H1 (cell line): ENCODE measurements around the gene STXBP5. TPM values are rescaled to one million over a fixed set of nuclear protein-coding genes. Genes with fewer than 3 reads are reported as not detected.

Source experiments
- CTCF ChIA-PET: fragments of 300-600 bp; sonication (Branson Sonifier 250); formaldehyde crosslinking; loops from one replicate; lab custom pipeline; 2021; ENCODE audit not compliant: partially characterized antibody; lab: Charles Lee
- POLR2A ChIA-PET: fragments of 300-600 bp; sonication (Branson Sonifier 250); formaldehyde crosslinking; loops from one replicate; lab custom pipeline; 2021; ENCODE audit warnings: inconsistent platforms; ENCODE audit not compliant: partially characterized antibody; lab: Charles Lee
- DNase-seq, 2 experiments: peaks; one replicate each; pipeline versions ENCODE4 v3.0.0 to v3.0.0-alpha.2; 2010 to 2022; ENCODE audit warnings: low spot score in 2 of 2, low read depth in 1 of 2, mixed read lengths in 1 of 2
- FAIRE-seq: peaks from 2 replicates; lab custom pipeline; 2011; peaks lifted over from hg19 to GRCh38; lab: Jason Lieb, UNC
- H2AFZ ChIP-seq: 2 replicates; pipeline ENCODE4 v1.8.1; 2012; ENCODE audit warnings: low read length, inconsistent platforms
- H2AK5ac ChIP-seq: 2 replicates; pipeline ENCODE4 v1.6.1; 2013; ENCODE audit warnings: low read depth, low read length
- H2BK120ac ChIP-seq: replicated peaks from 2 replicates; pipeline ENCODE3; 2013; ENCODE audit warnings: low read depth, low read length, inconsistent platforms
- H2BK12ac ChIP-seq: 2 replicates; pipeline ENCODE4 v1.6.1; 2013; ENCODE audit warnings: low read depth, low read length
- H2BK15ac ChIP-seq: 2 replicates; pipeline ENCODE4 v1.6.1; 2013; ENCODE audit warnings: low read length
- H2BK20ac ChIP-seq: 2 replicates; pipeline ENCODE4 v1.6.1; 2013; ENCODE audit warnings: low read length
- H2BK5ac ChIP-seq: 2 replicates; pipeline ENCODE4 v1.6.1; 2013; ENCODE audit warnings: low read depth, low read length
- H3K14ac ChIP-seq: 2 replicates; pipeline ENCODE4 v1.6.1; 2013; ENCODE audit warnings: inconsistent platforms; ENCODE audit not compliant: insufficient read length
- H3K18ac ChIP-seq: 2 replicates; pipeline ENCODE4 v1.6.1; 2013; ENCODE audit warnings: low read length; ENCODE audit errors: extremely low read depth
- H3K23ac ChIP-seq: 2 replicates; pipeline ENCODE4 v1.6.1; 2013; ENCODE audit warnings: inconsistent platforms; ENCODE audit not compliant: insufficient read length
- H3K23me2 ChIP-seq: 2 replicates; pipeline ENCODE4 v1.6.1; 2013; ENCODE audit warnings: low read depth, low read length
- H3K27ac ChIP-seq: 2 replicates; pipeline ENCODE4 v1.6.1; 2011; ENCODE audit warnings: low read depth, low read length, inconsistent platforms
- H3K27me3 ChIP-seq, 4 experiments: replicated peaks in 1 of 4; 1 replicate in 1 of 4; 2 replicates in 3 of 4; pipeline versions ENCODE4 v1.6.1 to v1.8.1; 2011 to 2013; ENCODE audit warnings: low read length in 3 of 4, mild to moderate bottlenecking in 3 of 4, inconsistent platforms in 2 of 4, mixed read lengths in 2 of 4, moderate library complexity in 1 of 4; ENCODE audit not compliant: control insufficient read depth in 3 of 4, insufficient read depth in 3 of 4; ENCODE audit errors: extremely low read depth in 1 of 4
- H3K36me3 ChIP-seq, 4 experiments: 2 replicates each; pipeline versions ENCODE4 v1.6.1 to v1.8.1; 2011 to 2013; ENCODE audit warnings: mild to moderate bottlenecking in 4 of 4, low read length in 3 of 4, moderate library complexity in 2 of 4, control low read depth in 1 of 4, inconsistent platforms in 1 of 4; ENCODE audit not compliant: insufficient read depth in 4 of 4, control insufficient read depth in 2 of 4
- H3K4ac ChIP-seq: replicated peaks from 2 replicates; pipeline ENCODE3; 2013; ENCODE audit warnings: low read length, low read depth, mixed read lengths, inconsistent platforms; ENCODE audit not compliant: insufficient read length
- H3K4me1 ChIP-seq, 4 experiments: replicated peaks in 1 of 4; 1 replicate in 1 of 4; 2 replicates in 3 of 4; pipeline versions ENCODE4 v1.6.1 to v1.8.1; 2011 to 2013; ENCODE audit warnings: low read length in 3 of 4, inconsistent platforms in 2 of 4, mixed read lengths in 1 of 4; ENCODE audit not compliant: insufficient read depth in 4 of 4, control insufficient read depth in 3 of 4
- H3K4me2 ChIP-seq, 2 experiments: 2 replicates each; pipeline versions ENCODE4 v1.6.1 to v1.8.1; 2011 to 2013; ENCODE audit warnings: low read depth in 2 of 2, low read length in 2 of 2, control low read depth in 1 of 2, inconsistent platforms in 1 of 2, mild to moderate bottlenecking in 1 of 2; ENCODE audit not compliant: insufficient read depth in 1 of 2
- H3K4me3 ChIP-seq, 4 experiments: fragments of 200-600, 300-600 bp in 1 of 4; sonication (generic), shearing (Covaris generic), sonication (Bioruptor Twin) in 1 of 4; 2 replicates each; pipeline versions ENCODE4 v1.5.1 to v1.8.1; 2011 to 2016; ENCODE audit warnings: low read length in 4 of 4, low read depth in 3 of 4, control low read depth in 2 of 4, inconsistent platforms in 2 of 4, mild to moderate bottlenecking in 2 of 4, mixed read lengths in 1 of 4, moderate library complexity in 1 of 4; ENCODE audit not compliant: insufficient read depth in 2 of 4; ENCODE audit errors: extremely low read depth in 1 of 4
- H3K56ac ChIP-seq: replicated peaks from 2 replicates; pipeline ENCODE3; 2013; ENCODE audit warnings: low read depth, mild to moderate bottlenecking, mixed read lengths, low read length, inconsistent platforms; ENCODE audit not compliant: insufficient read length
- H3K79me1 ChIP-seq: 2 replicates; pipeline ENCODE4 v1.6.1; 2013; ENCODE audit warnings: low read depth, low read length, control low read depth
- H3K79me2 ChIP-seq, 2 experiments: 2 replicates each; pipeline versions ENCODE4 v1.6.1 to v1.8.1; 2012 to 2013; ENCODE audit warnings: low read length in 2 of 2, mild to moderate bottlenecking in 2 of 2, inconsistent platforms in 1 of 2; ENCODE audit not compliant: insufficient read depth in 2 of 2, control insufficient read depth in 1 of 2
- H3K9ac ChIP-seq, 4 experiments: replicated peaks in 1 of 4; 1 replicate in 1 of 4; 2 replicates in 3 of 4; pipeline versions ENCODE4 v1.6.1 to v1.8.1; 2011 to 2013; ENCODE audit warnings: low read depth in 3 of 4, low read length in 3 of 4, control low read depth in 2 of 4, mild to moderate bottlenecking in 2 of 4, moderate library complexity in 2 of 4, inconsistent platforms in 1 of 4; ENCODE audit errors: extremely low read depth in 1 of 4
- H3K9me3 ChIP-seq, 2 experiments: 2 replicates each; pipeline versions ENCODE4 v1.6.1 to v1.8.1; 2012 to 2013; ENCODE audit warnings: mild to moderate bottlenecking in 2 of 2, moderate library complexity in 2 of 2, control low read depth in 1 of 2, inconsistent platforms in 1 of 2, low read depth in 1 of 2, low read length in 1 of 2, mixed read lengths in 1 of 2; ENCODE audit not compliant: insufficient read depth in 2 of 2
- H4K20me1 ChIP-seq, 2 experiments: replicated peaks in 1 of 2; 2 replicates each; pipeline versions ENCODE3 to v1.8.1; 2011 to 2013; ENCODE audit warnings: inconsistent platforms in 2 of 2, low read length in 2 of 2, mild to moderate bottlenecking in 1 of 2; ENCODE audit not compliant: insufficient read depth in 2 of 2, control insufficient read depth in 1 of 2
- H4K5ac ChIP-seq: 2 replicates; pipeline ENCODE4 v1.6.1; 2013; ENCODE audit warnings: low read length, low read depth, mixed read lengths, inconsistent platforms; ENCODE audit not compliant: insufficient read length
- H4K8ac ChIP-seq: 2 replicates; pipeline ENCODE4 v1.8.0; 2013; ENCODE audit warnings: mild to moderate bottlenecking, moderate library complexity, low read length, inconsistent platforms; ENCODE audit not compliant: insufficient read depth; ENCODE audit errors: extremely low read depth
- H4K91ac ChIP-seq: replicated peaks from 2 replicates; pipeline ENCODE3; 2013; ENCODE audit warnings: low read length, mixed read lengths, inconsistent platforms; ENCODE audit not compliant: insufficient read length
- BCL11A ChIP-seq, 2 experiments: IDR thresholded peaks; one replicate each; pipeline ENCODE4 v1.6.1; 2011; ENCODE audit warnings: low read depth in 2 of 2, low read length in 2 of 2, mild to moderate bottlenecking in 2 of 2
- CBX8 ChIP-seq: fragments of 300-800, 300-1000 bp; sonication (generic); IDR thresholded peaks from 2 replicates; pipeline ENCODE4 v1.7.1; 2016; ENCODE audit warnings: low read depth, low read length, borderline replicate concordance
- PHF8 ChIP-seq: fragments of 200-600 bp; sonication (generic); conservative IDR thresholded peaks from 2 replicates; pipeline ENCODE4 v1.7.1; 2012; ENCODE audit warnings: low read depth, mild to moderate bottlenecking, inconsistent platforms, low read length, moderate library complexity
- RXRA ChIP-seq: IDR thresholded peaks from 2 replicates; pipeline ENCODE4 v1.6.1; 2011; ENCODE audit warnings: low read depth, mild to moderate bottlenecking, low read length, moderate library complexity; ENCODE audit not compliant: insufficient read depth
- SIRT6 ChIP-seq: IDR thresholded peaks from one replicate; pipeline ENCODE4 v1.7.1; 2012; ENCODE audit warnings: low read length, inconsistent platforms
- SIX5 ChIP-seq: IDR thresholded peaks from 2 replicates; pipeline ENCODE4 v1.6.1; 2011; ENCODE audit warnings: mild to moderate bottlenecking, low read depth, low read length
- SP1 ChIP-seq: IDR thresholded peaks from 2 replicates; pipeline ENCODE4 v1.6.1; 2011; ENCODE audit warnings: low read depth, low read length
- SP2 ChIP-seq: IDR thresholded peaks from 2 replicates; pipeline ENCODE4 v1.6.1; 2012; ENCODE audit warnings: mild to moderate bottlenecking, low read length, inconsistent platforms
- YY1 ChIP-seq: IDR thresholded peaks from 2 replicates; pipeline ENCODE4 v1.6.1; 2011; ENCODE audit warnings: low read depth, mild to moderate bottlenecking, low read length
- ZNF274 ChIP-seq: IDR thresholded peaks from 2 replicates; pipeline ENCODE4 v1.7.0; 2012; ENCODE audit warnings: low read length, borderline replicate concordance; ENCODE audit errors: extremely low read depth
- WGBS, 2 experiments: shearing (Covaris generic) in 1 of 2; methylation state at CpG; one replicate each; pipeline versions ENCODE4 v1.1.6 to v1.1.7; 2013 to 2015; ENCODE audit warnings: low lambda C conversion rate in 2 of 2, mixed read lengths in 2 of 2, inconsistent platforms in 1 of 2, low coverage in 1 of 2, missing lambda C conversion rate in 1 of 2; ENCODE audit not compliant: insufficient replicate concordance in 2 of 2, insufficient coverage in 1 of 2, insufficient read length in 1 of 2; ENCODE audit errors: extremely low coverage in 1 of 2, missing lambda C conversion rate in 1 of 2; 5-methylcytosine and 5-hydroxymethylcytosine counted together
- polyA plus RNA-seq, 7 experiments: library from polyadenylated mRNA; depleted of rRNA in 3 of 7; stranded (reverse) in 5 of 7; unstranded in 2 of 7; fragments of >200 nt in 5 of 7; fragments of 200-250 nt in 2 of 7; gene quantifications; 1 replicate in 5 of 7; 2 replicates in 1 of 7; 4 replicates in 1 of 7; pipeline versions ENCODE4 v1.2.1 to v1.2.3, GENCODE V29; 2011 to 2013; ENCODE audit warnings: missing spikeins in 2 of 7, mixed read lengths in 2 of 7
- total RNA-seq: library from RNA; stranded (reverse); fragmentation: NEBNext Ultra II Directional; extraction: Animal tissue kit (Norgen Biotek cat#: 25700); gene quantifications from 2 replicates; pipeline ENCODE4 v1.2.1, GENCODE V29; 2021

STXBP5 gene
- total and polyA plus RNA-seq, 2 of the 8 experiments (the other 6 are each of a cell fraction or from before 2014, with no cell fraction given) = 2.7 to 10.8 TPM

DNA sequence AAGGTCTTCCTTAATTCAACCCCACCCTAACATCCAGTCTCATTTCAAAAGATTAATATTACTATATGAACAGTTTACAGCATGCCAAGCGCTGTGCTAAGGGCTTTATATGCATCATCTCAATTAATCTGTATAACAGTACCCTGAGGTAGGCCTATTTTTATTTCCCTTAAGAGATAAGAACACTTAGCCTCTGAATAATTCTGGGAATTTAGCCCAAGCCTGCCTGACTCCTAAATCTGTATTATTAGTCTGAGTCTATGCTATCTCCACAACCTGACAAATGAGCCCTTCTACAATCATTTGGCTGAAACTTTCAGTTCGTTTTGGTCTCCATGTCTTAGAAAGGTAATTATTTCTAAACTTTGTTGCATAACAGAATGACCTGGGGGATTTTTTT is 226.6 kb downstream of the STXBP5 start:
- no peak overlapping the region for H2BK20ac ChIP-seq
- WGBS, 2 experiments = 90% methylated on average over 2 of the region's 2 CpGs; no CpG with 5 or more reads in 1 of the 2 experiments
- H2BK5ac ChIP-seq = no peak overlapping the region
- H3K4me3 ChIP-seq = no peak overlapping the region
- H3K23ac ChIP-seq = no peak overlapping the region
- no peaks in the 10 kb centered on the region for H3K36me3 ChIP-seq
- FAIRE-seq = no peak
- no peak overlapping the region for H4K8ac ChIP-seq
- no peak overlapping the region for H2BK15ac ChIP-seq
- H3K4me1 ChIP-seq = no peaks in the 10 kb centered on the region
- H3K14ac ChIP-seq = no peak overlapping the region
- no peak for DNase-seq
- H4K91ac ChIP-seq = no peak overlapping the region
- no peaks in the 10 kb centered on the region for H3K79me1 ChIP-seq
- H3K18ac ChIP-seq = no peak overlapping the region
- no peak overlapping the region for H3K56ac ChIP-seq
- H3K79me2 ChIP-seq = no peaks in the 10 kb centered on the region
- no peak overlapping the region for H2AK5ac ChIP-seq
- H3K4ac ChIP-seq = no peak overlapping the region
- no peak overlapping the region for H2BK120ac ChIP-seq
- H4K5ac ChIP-seq = no peak overlapping the region
- no peaks in the 10 kb centered on the region for H3K9me3 ChIP-seq
- H2BK12ac ChIP-seq = no peak overlapping the region
- TF ChIP-seq SP2 (no peak), CBX8 (no peak), YY1 (no peak), PHF8 (no peak), ZNF274 (no peak), SP1 (no peak), RXRA (no peak), SIX5 (no peak), BCL11A (IDR thresholded peaks at IDR 0.05; ENCODE audit: low read depth in 2 of 2, low read length in 2 of 2) (no peak), SIRT6 (no peak)
- no peak overlapping the region for H3K9ac ChIP-seq
- CTCF ChIA-PET = interaction anchor here (0.9 kb wide), 1 partner anchor 822 kb away, joined by 3 read pairs; no protein-coding TSS in a partner anchor
- H3K4me2 ChIP-seq = no peak overlapping the region
- no peaks in the 10 kb centered on the region for H3K23me2 ChIP-seq
- H2AFZ ChIP-seq = no peak overlapping the region
- POLR2A ChIA-PET = no interaction called here
- no peak overlapping the region for H3K27ac ChIP-seq
- H4K20me1 ChIP-seq = no peaks in the 10 kb centered on the region
- H3K27me3 ChIP-seq = peaks cover 0 to 5% (median 1%) of the 10 kb centered on the region in 4 experiments; a peak in 3 of 7 replicates
